ENCODE data around the gene DYNC1H1.

DYNC1H1 gene

DNA sequence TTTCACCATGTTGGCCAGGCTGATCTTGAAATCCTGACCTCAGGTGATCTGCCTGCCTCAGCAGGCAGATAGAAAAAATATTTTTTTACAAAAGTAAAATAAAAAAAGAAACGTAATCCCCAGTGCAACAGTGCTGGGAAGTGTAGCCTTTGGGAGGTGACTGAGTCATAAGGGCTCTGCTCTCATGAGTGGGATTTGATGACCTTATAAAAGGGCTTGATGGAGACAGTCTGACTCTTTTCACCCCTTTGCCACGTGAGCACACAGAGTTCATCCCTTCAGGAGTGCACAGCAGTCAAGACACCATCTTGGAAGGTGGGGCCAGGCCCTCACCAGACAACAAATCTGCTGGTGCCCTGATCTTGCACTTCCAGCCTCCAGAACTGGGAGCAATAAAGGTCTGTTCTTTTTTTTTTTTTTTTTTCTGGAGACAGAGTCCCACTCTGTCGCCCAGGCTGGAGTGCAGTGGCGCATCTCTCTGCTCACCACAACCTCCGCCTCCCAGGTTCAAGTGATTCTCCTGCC, 24.7 kb upstream of the DYNC1H1 start:
- DNase-seq (ENCODE audit: low read depth), result no peak
- H3K4me3 ChIP-seq (replicated peaks; ENCODE audit: low read depth, low read length), result no peak overlapping the region
- TF ChIP-seq, protein P1, sequence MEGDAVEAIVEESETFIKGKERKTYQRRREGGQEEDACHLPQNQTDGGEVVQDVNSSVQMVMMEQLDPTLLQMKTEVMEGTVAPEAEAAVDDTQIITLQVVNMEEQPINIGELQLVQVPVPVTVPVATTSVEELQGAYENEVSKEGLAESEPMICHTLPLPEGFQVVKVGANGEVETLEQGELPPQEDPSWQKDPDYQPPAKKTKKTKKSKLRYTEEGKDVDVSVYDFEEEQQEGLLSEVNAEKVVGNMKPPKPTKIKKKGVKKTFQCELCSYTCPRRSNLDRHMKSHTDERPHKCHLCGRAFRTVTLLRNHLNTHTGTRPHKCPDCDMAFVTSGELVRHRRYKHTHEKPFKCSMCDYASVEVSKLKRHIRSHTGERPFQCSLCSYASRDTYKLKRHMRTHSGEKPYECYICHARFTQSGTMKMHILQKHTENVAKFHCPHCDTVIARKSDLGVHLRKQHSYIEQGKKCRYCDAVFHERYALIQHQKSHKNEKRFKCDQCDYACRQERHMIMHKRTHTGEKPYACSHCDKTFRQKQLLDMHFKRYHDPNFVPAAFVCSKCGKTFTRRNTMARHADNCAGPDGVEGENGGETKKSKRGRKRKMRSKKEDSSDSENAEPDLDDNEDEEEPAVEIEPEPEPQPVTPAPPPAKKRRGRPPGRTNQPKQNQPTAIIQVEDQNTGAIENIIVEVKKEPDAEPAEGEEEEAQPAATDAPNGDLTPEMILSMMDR (IDR thresholded peaks at IDR 0.05; ENCODE audit: low read length, missing control alignments), result no peak

DNA sequence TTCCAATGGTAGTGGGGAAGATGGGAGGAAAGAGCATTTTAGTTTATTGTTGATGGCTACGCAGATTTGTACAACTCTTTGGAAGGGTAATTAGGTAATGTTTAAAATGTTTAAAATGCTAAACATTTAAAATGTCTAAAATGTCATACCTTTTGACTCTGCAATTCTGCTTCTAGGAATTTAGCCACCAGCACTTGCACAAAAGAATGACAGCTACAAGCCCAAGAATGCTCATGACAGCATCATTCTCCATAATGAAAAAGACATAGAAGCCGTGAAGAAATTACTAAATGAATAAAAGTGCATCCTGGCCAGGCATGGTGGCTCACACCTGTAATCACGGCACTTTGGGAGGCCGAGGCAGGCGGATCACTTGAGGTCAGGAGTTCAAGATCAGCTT, 19.9 kb upstream of the DYNC1H1 start:
- TF ChIP-seq, protein P1 (IDR thresholded peaks at IDR 0.05; ENCODE audit: low read length, missing control alignments), result no peak
- no peak overlapping the region for H3K4me3 ChIP-seq (replicated peaks; ENCODE audit: low read depth, low read length)
- DNase-seq (ENCODE audit: low read depth), result no peak

DNA sequence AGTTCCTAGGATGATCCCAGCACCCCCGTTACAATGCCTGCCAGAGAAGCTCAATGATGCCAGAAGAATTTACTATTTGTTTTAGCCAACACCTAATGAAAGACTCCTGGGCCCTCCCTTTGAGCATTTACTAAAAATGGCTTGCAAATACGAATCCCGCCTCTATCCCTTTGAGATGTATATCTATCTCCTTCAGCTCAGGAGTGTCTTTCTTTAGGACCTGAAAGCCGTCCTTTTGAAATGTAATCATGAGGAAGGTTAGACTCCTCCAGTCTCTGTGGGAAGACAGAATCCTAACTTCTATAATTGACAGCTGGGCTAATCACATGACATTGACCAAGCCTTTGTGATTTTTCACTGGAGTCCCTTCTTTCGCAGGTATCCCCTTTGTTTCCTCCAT, 19.2 kb upstream of the DYNC1H1 start:
- TF ChIP-seq, protein P1 (IDR thresholded peaks at IDR 0.05; ENCODE audit: low read length, missing control alignments), result no peak

GRCh38 chr14:101947577-101947903, 16.8 kb upstream of the DYNC1H1 start:
- DNase-seq (ENCODE audit: low read depth), result no peak
- H3K4me3 ChIP-seq (replicated peaks; ENCODE audit: low read depth, low read length), result peak overlapping the region; percentile 94
- TF ChIP-seq, protein P1 (IDR thresholded peaks at IDR 0.05; ENCODE audit: low read length, missing control alignments), result no peak

More for the DNA sequence above, 19.2 kb upstream of the DYNC1H1 start:
- DNase-seq (ENCODE audit: low read depth), result no peak
- H3K4me3 ChIP-seq (replicated peaks; ENCODE audit: low read depth, low read length), result no peak overlapping the region

GRCh38 chr14:101947904-101948665, 16.3 kb upstream of the DYNC1H1 start:
- DNase-seq (ENCODE audit: low read depth), result peak; percentile 100
- TF ChIP-seq, protein P1 (IDR thresholded peaks at IDR 0.05; ENCODE audit: low read length, missing control alignments), result no peak
- H3K4me3 ChIP-seq (replicated peaks; ENCODE audit: low read depth, low read length), result peak overlapping the region; percentile 94

DNA sequence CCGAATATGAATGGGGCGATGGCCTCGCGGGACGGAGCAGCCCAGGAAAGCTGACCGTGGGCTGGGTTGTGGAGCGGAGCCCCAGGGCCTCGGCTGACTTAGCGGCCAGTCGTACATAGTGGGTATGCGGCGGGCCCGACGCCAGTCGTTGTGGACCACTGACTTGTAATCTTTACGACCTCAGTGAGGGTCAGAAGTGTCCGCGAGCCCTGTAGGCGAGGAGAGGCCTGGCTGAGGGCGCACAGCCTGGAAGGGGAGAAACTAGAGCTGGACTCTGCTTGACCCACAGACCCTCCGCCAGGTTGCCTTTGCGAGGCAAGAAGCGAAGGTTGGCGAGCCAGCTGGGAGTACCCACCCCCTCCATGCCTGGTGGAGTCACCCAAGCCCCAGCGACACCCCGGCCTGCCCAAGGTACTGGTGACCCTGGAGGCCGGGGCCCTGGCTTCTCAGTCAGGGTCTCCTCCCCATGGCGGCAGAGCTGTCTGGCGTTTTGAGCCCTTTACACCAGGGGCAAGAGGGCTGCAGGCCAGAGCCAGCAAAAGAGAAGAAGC, 15.6 kb upstream of the DYNC1H1 start:
- DNase-seq (ENCODE audit: low read depth), result no peak
- TF ChIP-seq, protein P1 (IDR thresholded peaks at IDR 0.05; ENCODE audit: low read length, missing control alignments), result no peak
- H3K4me3 ChIP-seq (replicated peaks; ENCODE audit: low read depth, low read length), result peak overlapping the region; percentile 94

All from fibroblast of pulmonary artery (primary cell).